GM18858 (cell line): ENCODE results near the gene CD24.
"Not testable (repeated sequence)": the region's sequence is repeated elsewhere in the genome, so short reads cannot be mapped to it uniquely, and the experiment has no call there.

Source experiments
- ATAC-seq: cut with Tn5 transposase; IDR thresholded peaks from one replicate; pipeline ENCODE4 v1.9.1; 2021; ENCODE audit not compliant: unreplicated experiment

Gene CD24

GRCh38 chr6:106974336-106974998 lies at the start of gene CD24:
Gene CD24 (minus strand): TSS chr6:106974729. CDS start chr6:106974646, 83 bp downstream.
- no peak for ATAC-seq

GRCh38 chr6:107021446-107022185 lies 47.1 kb upstream of the CD24 start:
- ATAC-seq: no peak

GRCh38 chr6:107020239-107020638 lies 45.7 kb upstream of the CD24 start:
- no peak for ATAC-seq

GRCh38 chr6:107019628-107020027 lies 45.1 kb upstream of the CD24 start:
- not testable (repeated sequence) for ATAC-seq

GRCh38 chr6:107019047-107019446 lies 44.5 kb upstream of the CD24 start:
- ATAC-seq: no peak

GRCh38 chr6:107009499-107009898 lies 35.0 kb upstream of the CD24 start:
- no peak for ATAC-seq

- ATAC-seq: no peak
These were observed 23.0 kb upstream of the CD24 start for GRCh38 chr6:106997392-106998158.

GRCh38 chr6:106995640-106996039 lies 21.1 kb upstream of the CD24 start:
- ATAC-seq: no peak

GRCh38 chr6:106989737-106990136 lies 15.2 kb upstream of the CD24 start:
- ATAC-seq: not testable (repeated sequence)

GRCh38 chr6:106988664-106989063 lies 14.1 kb upstream of the CD24 start:
- no peak for ATAC-seq

- ATAC-seq: no peak
These were observed 7.4 kb upstream of the CD24 start for GRCh38 chr6:106981926-106982325.

GRCh38 chr6:106980926-106981325 lies 6.4 kb upstream of the CD24 start:
- no peak for ATAC-seq

GRCh38 chr6:106979435-106979884 lies 4.9 kb upstream of the CD24 start:
- ATAC-seq: no peak

GRCh38 chr6:106977246-106977645 lies 2.7 kb upstream of the CD24 start:
- ATAC-seq: no peak

GRCh38 chr6:106976270-106976669 lies 1.7 kb upstream of the CD24 start:
- ATAC-seq: no peak

- no peak for ATAC-seq
These were observed 1.2 kb upstream of the CD24 start for GRCh38 chr6:106975738-106976064.

- no peak for ATAC-seq
These were observed 639 bp upstream of the CD24 start for GRCh38 chr6:106974999-106975737.

GRCh38 chr6:106973836-106974335 lies 643 bp downstream of the CD24 start:
- no peak for ATAC-seq

- ATAC-seq: no peak
These were observed 1.3 kb downstream of the CD24 start for GRCh38 chr6:106973018-106973835.

GRCh38 chr6:106972500-106972899 lies 2.0 kb downstream of the CD24 start:
- ATAC-seq: no peak
